DMS79 (cell line): ENCODE data around the gene CYB5B.
"Not testable (repeated sequence)": the region's sequence is repeated elsewhere in the genome, so short reads cannot be mapped to it uniquely, and the experiment has no call there.

Source experiments
- DNase-seq: peaks from one replicate; lab custom pipeline; 2025; lab: John Stamatoyannopoulos, UW

CYB5B gene

DNA sequence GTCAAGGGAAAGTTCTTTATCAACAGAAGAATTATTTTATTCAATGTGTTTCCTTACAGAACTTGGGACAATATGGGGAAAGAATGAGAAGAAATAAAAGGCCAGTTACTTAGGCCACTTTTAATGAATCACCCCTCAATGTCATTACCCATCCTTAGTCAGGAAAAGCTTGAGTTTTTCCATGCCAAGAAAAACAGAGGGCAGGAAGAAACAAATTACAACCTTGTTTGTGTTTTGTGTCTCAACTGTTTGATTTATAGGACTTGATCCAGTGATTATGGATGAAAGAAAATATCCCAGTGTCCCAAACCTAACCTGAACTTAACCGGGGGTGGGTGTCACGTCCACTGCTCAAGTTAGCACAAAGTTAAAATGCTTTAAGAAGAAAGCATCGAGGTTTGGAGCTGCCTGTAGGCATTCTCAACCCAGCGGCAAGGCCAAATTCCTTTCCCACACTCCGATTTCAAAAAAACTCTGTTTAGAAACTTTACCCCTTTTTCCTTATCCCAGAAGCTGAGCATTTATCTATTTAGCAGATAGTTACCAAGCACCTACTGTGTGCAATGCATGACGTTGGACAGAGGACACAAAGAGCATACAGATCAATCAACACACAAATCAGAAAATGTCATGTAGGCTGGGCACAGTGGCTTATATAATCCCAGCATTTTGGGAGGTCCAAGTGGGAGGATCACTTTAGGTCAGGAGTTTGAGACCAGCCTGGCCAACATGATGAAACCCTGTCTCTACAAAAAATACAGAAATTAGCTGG, 14.0 kb upstream of the CYB5B start:
- no peak for DNase-seq

DNA sequence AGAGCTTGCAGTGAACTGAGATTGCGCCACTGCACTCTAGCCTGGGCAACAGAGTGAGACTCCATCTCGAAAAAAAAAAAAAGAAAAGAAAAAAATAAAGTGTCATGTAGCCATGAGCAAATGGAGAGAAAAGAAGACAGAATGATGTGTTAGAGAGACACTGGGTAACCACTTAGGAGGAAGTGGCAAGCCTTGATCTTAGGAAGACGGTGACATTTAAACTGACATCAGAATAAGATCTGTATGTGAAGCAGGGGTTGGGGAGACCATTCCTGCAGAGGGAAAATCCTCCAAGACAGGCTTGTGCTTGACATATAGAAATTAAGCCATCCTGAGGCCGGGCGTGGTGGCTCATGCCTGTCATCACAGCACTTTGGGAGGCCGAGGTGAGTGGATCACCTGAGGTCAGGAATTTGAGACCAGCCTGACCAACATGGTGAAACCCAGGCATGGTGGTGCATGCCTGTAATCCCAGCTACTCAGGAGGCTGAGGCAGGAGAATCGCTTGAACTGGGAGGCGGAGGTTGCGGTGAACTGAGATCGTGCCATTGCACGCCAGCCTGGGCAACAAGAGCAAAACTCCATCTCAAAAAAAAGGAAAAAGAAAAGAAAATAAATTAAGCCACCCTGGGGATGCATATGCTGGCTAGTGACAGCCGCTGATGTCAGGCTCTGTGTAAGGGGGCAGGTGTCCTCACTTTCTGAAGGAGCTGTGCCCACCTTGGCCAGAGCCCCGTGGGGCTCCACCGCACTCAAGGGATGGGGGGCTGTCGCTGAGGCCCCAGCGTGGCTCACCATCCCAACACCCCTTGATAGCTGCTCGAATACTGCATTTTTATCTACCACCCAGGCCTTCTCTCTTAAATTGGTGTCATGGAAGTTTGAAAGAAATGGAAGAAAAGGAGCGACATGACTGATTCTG, 13.1 kb upstream of the CYB5B start:
- no peak for DNase-seq

DNA sequence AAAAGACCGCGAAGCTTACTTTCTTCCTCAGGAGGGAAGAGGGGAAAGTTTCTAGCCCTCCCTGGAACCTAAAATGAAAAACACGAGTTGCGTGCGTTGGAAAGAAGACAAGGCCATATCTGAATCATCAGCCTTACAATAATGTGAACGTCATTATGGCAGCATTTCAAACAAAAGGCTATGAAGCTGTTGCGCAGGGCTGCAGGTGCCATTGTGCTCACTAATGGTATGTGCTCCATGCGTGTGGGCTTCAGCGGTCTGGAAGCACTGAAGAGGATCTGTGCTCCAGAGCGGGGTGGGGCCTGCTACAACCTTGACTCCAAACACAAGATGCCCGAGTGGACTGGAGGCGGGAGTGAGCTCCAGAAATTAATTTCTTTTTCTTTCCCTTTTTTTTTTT, 12.1 kb upstream of the CYB5B start:
- DNase-seq: no peak

DNA sequence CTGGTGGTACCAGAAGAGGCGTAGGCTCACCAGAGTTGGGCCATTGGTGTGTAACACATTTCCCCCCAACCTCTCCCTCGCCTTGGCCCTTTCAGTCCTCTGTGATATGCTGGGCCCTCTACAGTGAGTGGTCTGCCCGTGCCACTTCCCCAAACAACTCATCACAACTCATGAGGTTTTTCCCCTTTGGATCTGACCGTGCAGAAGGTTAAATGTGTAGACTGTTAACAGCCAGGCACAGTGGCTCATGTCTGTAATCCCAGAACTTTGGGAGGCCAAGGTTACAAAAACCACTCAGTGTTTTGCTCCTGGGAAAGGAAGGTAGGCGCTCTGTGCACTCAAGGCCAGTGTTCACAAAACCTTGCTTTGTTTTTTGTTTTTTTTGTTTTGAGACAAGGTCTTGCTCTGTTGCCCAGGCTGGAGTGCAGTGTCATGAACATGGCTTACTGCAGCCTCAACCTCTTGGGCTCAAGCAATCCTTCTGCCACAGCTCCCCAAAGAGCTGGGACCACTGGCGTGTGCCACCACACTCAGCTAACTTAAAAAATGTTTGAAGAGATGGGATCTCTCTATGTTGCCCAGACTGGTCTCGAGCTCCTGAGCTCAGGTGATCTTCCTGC, 11.3 kb upstream of the CYB5B start:
- no peak for DNase-seq

DNA sequence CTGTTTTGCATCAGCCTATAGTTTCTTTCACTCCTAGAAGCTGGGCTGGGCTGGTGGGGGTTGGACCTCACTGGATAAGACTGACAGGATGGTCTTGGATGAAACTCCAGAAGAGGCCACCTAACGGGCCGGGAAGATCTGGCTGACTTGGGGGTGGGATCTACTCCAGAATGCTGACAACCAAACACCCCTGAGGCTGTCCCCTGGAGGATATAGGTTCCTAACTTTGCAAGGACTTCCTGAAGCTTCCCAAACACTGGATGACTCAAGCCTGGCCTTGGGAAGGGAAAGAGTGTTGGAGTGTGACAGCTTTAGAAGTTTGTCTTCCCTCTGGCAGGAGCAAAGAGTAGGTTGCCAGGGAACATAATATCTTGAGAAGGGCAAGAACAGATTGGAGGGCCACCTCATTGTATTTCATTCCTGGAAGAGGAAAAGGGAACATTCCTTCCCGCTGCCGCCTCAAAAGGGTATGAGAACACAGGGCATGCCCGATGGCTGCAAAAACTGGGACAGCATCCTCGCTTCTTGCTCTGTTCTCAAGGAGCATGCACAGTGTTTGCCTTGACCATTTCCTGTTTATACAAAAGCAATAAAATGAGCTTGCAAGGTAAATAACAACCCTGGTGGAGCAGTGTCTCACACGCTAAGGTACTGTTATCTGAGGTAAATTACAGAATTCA, 6.8 kb upstream of the CYB5B start:
- no peak for DNase-seq

DNA sequence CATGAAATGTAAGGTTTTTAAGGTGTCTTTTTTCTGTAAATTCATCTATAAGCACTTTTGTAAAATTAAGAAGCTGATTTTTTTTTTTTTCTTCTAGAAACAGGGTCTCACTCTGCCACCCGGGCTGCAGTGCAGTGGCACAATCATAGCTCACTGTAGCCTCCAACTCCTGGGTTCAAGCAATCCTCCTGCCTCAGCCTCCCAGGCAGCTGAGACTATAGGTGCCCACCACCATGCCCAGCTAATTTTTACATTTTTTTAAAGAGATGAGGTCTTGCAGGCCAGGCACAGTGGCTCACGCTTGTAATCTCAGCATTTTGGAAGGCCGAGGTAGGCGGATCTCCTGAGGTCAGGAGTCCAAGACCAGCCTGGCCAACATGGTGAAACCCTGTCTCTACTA, 4.5 kb upstream of the CYB5B start:
- no peak for DNase-seq

DNA sequence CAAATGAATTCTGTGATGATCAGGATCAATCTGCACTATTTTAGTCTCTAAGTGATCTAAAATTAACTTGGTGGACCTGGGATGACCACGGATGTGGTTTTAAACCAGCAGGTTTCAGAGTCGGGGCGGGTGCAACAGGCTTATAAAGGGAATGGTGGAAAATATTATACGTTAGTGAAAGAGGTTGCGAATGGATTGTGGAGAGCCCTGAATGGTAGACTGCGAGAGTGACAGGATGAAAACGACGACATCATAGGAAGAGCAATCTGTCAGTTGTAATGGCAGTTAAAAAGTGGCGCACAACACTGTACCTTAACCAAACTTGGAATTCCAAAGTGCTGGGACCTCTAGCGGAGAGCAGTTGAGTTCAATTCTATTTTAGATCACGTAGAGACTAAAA, 1.2 kb upstream of the CYB5B start:
- no peak for DNase-seq

DNA sequence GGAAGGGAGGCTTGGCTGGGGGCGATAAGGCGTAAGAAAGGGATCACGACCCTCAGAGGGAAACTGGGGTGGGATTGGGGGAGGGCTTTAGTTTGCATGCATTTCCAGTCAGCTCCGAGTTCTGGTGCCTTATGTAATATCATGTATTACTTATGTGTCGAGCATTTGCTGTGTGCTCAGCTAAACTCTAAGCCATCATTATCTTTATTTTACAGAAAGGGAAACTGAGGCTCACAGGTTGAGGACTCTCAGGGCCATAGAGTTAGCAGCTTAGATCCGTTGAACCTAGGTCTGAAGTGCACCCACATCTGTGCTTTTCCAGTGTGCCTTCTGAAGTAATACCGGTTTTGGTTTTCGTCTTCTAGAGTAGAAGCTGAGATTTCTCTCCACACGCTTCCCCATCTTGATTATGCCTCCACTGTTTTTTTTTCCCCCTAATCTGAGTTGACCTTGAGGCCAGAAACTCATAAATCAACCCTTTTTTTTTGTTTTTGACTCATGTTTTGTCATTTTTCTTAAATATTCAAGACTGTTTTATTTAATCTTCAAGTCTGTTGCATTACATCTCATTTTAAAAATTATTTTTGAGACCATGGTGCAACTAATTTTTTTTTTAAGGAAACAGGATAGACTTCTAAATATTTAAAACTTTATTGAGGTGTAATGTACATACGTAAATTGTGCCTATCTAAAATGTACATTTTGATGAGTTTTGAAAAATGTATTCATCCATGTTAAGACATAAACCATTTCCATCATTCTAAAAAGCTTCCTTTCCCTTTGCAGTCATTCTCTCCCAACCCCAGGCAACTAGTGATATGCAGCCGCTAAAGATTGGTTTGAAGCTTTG, 741 bp downstream of the CYB5B start:
- no peak for DNase-seq

DNA sequence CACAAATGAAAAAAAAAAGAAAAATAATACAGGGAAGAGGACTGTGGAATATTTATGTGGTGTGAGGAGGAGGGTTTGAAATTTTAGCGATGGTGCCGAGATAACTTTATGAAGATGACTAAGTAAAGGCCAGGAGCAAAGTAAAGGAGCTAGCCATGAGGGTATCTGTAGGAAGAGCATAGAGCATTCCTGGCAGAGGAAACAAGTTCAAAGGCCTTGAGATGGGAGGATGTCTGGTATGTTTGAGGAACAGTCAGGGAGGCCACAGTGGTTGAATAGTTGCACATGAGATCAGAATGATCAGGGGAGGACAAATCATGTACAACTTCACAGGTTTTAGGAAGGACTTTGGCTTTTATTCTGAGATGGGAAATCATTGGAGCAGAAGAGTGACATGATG, 4.2 kb downstream of the CYB5B start:
- no peak for DNase-seq

DNA sequence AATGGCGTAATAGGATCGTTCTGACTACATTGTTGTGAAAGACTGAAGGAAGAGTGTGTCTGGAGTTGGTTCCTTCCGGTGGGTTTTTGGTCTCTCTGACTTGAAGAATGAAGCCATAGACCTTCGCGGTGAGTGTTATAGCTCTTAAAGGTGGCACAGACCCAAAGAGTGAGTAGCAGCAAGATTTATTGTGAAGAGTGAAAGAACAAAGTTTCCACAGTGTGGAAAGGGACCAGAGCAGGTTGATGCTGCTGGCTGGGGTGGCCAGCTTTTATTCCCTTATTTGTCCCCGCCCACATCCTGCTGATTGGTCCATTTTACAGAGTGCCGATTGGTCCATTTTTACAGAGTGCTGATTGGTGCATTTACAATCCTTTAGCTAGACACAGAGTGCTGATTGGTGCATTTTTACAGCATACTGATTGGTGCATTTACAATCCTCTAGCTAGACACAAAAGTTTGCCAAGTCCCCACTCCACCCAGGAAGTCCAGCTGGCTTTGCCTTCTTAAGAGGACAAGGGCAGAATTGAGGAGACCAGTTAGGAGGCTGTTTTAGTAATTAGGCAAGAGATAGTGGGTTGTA, 4.7 kb downstream of the CYB5B start:
- DNase-seq: not testable (repeated sequence)

DNA sequence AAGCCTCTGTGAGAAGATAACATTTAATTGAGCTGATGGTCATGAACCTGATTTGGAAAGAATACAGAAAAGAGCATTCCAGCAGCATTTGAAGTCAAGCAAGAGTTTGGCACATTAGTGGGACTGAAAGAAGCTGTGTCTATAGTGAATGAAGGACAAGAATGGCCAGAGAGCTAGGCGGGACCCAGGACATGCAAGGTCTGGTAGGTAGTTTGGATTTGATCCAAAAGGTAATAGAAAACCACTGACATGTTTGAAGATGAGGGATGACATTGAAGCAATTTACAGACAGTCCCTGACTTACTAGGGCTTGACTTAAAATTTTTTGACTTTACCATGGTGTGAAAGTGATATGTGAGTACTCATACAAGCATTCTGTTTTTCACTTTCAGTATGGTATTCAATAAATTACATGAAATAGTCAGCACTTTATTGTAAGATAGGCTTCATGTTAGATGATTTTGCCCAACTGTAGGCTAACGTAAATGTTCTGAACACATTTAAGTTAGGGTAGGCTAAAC, 7.6 kb downstream of the CYB5B start:
- DNase-seq: no peak

DNA sequence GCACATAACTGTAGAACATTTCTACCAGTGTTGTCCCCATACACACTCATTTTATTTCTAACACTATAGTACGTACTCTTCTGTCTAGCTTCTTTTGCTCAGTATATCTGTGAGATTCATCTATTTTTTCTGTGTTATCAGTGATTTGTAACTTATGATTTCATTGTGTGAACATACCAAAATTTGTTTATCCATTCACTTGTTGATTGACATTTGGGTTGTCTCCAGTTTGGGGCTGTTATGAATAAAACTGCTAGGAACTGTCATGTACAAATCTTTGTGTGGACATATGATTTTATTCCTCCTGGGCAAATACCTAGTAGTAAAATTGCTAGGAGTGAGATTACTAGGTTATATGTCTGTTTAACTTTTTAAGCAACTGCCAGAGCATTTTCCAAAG, 9.6 kb downstream of the CYB5B start:
- DNase-seq: no peak

DNA sequence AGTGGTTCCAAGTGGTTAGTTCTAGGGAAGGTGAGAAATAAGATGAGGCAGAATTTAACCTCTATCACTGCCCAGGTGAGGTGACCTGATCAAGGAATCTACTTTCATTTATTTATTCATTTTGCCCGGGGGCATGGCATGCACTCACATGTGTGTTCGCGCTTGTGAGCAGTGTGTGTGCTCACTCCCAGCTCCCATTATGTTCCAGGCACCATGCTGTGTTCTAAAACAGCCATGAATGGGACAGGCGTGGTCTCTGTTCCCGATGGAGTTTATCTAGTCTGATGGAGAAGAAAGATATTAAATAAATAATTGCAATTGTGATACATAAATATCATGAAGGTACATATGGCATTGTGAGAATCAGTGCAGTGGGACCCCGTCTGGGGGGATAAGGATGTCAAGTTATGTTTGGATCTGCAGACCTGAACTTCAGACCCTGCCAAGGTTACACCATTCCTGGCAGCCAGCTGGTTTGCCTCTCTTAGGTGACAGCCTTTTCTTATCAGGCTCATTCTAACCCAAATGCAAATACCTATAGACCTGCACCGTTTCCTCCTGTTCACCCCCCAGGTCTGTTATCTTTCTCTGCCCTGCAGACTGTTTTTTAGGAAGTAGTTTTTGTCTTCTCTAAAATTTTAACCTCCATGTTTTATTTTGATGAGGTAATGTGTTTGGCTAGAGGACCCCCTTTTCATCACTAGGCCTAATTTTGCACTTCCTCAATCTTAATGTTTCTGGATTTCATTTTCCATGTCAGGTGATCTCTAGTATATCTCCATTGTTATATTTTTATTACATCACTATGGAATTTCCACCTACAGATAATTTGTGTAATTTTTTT, 11.8 kb downstream of the CYB5B start:
- DNase-seq: no peak

DNA sequence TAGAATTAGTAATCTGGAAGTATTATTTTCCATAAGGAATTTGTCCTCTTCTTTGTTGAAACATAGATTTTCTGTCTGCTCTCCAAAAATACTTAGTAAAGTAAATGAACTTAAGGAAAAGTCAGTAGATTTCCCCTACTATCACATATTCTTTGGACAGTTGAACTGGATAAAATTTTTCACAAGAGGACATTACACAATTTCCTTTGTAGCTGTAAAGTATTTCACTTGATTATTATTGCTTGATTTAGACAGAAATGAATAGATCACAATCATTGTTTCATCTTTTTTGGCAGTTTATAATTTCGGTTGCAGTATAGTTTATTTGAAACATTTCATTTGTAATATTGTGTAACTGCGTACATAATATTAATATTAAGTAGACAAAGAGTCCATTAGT, 12.5 kb downstream of the CYB5B start:
- DNase-seq: no peak

DNA sequence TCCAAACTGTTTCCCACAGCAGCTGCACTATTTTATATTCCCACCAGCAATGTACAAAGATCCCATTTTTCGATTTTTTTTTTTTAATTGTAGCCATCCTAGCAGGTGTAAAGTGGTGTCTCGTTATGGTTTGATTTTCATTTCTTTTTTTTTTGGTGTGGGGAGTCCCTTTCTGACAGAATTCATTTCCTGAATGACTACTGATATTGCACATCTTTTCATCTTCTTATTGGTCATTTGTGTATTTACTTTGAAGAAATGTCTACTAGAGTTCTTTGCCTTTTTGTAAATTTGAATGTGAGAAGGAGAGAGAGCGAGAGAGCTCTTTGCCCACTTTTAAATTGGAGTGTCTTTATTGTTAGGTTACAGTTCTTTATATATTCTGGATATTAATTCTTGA, 14.0 kb downstream of the CYB5B start:
- no peak for DNase-seq

DNA sequence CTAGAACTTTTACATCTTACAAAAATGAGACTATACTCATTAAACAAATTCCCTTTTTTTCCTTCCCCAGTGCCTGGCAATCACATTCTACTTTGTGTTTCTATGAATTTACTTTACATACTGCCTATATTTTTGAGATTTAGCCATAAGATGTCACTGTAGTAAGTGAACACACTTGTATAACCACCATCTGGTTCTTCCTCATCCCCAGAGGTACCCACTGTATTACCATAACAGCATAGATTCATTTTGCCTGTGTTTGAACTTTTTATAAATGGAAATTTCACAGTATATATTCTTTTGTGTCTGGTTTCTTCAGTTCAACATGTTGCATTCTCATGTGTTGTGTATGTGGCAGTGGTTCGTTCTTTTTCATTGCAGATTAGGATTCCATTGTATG, 15.8 kb downstream of the CYB5B start:
- DNase-seq: no peak

DNA sequence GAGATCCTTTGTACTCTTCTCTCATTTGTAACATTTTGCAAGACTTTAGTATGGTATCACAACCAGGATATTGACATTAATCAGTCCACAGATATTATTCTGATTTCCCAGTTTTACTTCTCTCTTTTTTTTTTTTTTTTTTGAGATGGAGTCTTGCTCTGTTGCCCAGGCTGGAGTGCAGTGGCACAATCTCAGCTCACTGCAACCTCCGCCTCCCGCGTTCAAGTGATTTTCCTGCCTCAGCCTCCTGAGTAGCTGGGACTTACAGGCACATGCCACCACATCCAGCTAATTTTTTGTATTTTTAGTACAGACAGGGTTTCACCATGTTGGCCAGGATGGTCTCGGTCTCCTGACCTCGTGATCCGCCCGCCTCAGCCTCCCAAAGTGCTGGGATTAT, 16.6 kb downstream of the CYB5B start:
- DNase-seq: not testable (repeated sequence)

DNA sequence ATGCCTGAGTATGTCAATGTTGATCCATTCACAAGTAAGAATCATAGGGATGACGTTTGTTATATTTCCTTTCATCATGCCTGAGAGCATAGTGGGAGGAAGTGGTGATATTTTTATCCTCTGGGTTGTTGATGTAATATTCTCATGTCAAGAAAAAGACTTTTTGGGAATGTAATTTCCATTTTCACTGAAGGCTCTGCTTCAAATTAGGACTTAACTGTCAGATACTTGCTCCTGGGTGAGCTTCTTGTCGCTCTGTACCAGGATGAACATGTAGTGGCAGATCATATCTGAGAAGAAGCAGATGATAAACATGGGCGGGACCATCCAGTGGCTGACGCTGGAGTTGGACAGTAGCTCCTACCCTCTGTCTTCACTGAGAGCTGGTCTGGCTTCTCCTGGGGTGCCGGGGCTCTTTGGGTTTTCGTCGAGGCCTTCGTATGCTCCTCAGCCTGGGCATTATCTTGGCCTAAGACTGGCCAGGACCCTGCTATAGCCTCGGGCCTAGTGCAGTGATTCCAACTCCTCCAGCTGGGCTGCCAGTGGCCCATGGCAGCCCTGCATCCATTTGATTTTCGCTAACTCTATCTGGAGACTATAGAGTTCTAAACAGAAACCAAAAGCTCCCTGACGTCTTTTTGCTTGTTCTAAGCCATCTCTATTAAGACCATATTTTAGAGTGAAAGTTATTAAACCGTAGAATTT, 19.7 kb downstream of the CYB5B start:
- no peak for DNase-seq

DNA sequence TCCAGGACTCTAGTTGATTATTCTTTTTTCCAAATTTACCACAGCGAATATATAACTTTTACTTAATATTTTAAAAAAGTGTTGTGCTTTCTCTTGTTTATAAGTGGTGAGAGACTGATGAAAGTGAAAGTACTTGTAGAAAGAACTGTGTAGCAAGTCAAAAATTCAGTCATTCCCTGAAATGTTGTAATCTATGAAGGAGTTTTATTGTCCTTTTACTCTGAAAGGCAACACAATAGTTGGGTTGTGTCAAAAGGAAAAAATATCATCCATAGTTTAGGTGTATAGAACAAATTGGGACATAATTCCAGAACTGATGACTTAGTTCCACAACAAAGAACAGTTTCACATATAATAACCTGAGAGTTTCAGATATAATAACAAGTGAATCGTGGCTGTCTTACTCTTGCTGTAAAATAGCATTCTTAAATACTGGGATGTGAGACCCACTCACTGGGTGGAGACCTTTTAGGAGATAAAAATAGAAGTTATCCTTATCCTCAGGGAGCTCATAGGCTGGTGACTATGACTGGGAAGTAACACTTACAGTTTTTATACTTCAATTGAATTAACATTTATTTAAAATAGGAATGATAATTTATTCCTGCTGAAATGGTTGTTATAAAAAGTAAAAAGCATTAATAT, 20.6 kb downstream of the CYB5B start:
- DNase-seq: no peak
